Bronchial epithelial cell (primary cell): Measurements from ENCODE around the gene S100A12. TPM values are rescaled to one million over a fixed set of nuclear protein-coding genes. Genes with fewer than 3 reads are reported as not detected.

Experiments used
- DNase-seq: peaks from one replicate; pipeline ENCODE4 v3.0.0-alpha.2; 2010; ENCODE audit warnings: low read depth
- FAIRE-seq: peaks from 2 replicates; lab custom pipeline; 2011; peaks lifted over from hg19 to GRCh38; lab: Jason Lieb, UNC
- H3K27me3 ChIP-seq: 2 replicates; pipeline ENCODE4 v1.5.1; 2011; ENCODE audit warnings: low read length; ENCODE audit not compliant: control insufficient read depth, insufficient read depth
- H3K36me3 ChIP-seq: 2 replicates; pipeline ENCODE4 v1.5.1; 2011; ENCODE audit warnings: low read length; ENCODE audit not compliant: control insufficient read depth, insufficient read depth
- H3K4me3 ChIP-seq: 2 replicates; pipeline ENCODE4 v1.5.1; 2011; ENCODE audit warnings: mild to moderate bottlenecking, low read depth, low read length, control low read depth
- CTCF ChIP-seq: IDR thresholded peaks from 2 replicates; pipeline ENCODE4 v1.5.1; 2011; ENCODE audit warnings: mild to moderate bottlenecking, moderate library complexity, low read length, control low read depth, inconsistent platforms; ENCODE audit not compliant: insufficient read depth, severe bottlenecking
- total RNA-seq: library from RNA; depleted of rRNA; stranded (reverse); fragments of >200 nt; gene quantifications from 2 replicates; pipeline ENCODE4 v1.2.1, GENCODE V29; 2014

The S100A12 gene
- total RNA-seq, 1 donor from 2014 or later = not detected

DNA sequence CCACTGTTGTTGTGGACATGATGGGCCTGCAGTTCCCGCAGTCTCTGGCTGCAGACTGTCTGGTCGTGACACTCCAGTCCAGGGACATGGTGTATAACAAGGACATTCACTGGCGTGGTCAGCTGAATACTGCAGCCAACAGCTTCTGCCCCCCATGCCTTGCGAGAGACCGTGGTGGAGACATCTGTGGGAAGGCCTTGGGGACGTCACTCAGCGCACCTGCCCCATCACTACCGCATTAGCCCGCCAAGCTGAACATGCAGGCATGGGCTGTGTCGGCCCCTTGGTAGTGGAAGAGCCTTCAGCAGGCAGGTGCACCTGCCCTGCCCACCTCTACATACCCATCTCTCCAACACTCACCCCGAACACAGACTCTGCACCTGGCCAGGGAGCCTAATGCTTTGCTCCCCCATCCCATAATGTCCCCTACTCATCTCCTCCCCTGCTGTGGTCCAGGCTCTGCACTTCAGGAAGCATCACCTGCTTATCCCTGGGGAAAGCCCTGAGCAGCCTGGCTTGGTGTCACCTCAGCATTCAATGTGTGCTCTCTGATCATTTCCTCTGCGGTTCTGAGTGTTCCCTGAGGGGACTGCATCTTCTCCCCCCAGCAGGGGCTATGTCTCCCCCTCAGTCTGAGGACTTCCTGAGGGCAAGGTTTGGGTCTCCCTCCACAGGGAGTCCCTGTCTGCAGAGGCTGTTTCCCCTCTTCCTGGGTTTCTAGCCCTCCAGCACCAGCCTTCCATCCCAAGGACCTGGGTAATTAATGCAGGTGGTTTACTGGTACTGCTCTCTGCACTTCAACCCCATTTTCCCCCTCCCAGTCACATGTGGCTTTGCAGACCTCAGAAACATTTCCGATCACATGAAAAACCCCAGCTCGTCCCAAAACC is 30.0 kb downstream of the S100A12 start:
- no peak for TF ChIP-seq CTCF
- no peaks in the 10 kb centered on the region for H3K36me3 ChIP-seq
- H3K4me3 ChIP-seq = no peak overlapping the region
- DNase-seq = no peak
- H3K27me3 ChIP-seq = no peaks in the 10 kb centered on the region
- FAIRE-seq = no peak

DNA sequence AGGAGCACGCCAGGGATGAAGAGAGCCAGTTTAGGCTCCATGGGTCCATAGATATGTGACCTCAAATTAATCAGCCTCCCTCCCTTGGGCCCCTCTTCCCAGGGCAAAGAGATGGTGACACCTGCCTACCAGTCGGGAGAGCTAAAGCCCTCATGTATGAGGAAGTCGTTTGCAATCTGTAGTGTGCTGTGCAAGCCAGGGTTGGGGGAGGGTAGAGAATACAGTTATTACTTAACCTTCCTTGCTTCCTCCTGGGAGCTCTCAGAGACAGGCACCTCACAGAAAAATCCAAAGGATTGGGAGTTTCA is 30.7 kb downstream of the S100A12 start:
- no peak overlapping the region for H3K4me3 ChIP-seq
- DNase-seq (no peak), FAIRE-seq (no peak)
- no peak for TF ChIP-seq CTCF
- no peaks in the 10 kb centered on the region for H3K27me3 ChIP-seq
- H3K36me3 ChIP-seq = no peaks in the 10 kb centered on the region

- FAIRE-seq (no peak), DNase-seq (no peak)
- H3K36me3 ChIP-seq = no peaks in the 10 kb centered on the region
- H3K4me3 ChIP-seq = no peak overlapping the region
- H3K27me3 ChIP-seq = no peaks in the 10 kb centered on the region
- TF ChIP-seq CTCF = no peak
These were observed 31.4 kb downstream of the S100A12 start for GRCh38 chr1:153343811-153344717.

GRCh38 chr1:153343040-153343681 is 32.3 kb downstream of the S100A12 start:
- FAIRE-seq = no peak

DNA sequence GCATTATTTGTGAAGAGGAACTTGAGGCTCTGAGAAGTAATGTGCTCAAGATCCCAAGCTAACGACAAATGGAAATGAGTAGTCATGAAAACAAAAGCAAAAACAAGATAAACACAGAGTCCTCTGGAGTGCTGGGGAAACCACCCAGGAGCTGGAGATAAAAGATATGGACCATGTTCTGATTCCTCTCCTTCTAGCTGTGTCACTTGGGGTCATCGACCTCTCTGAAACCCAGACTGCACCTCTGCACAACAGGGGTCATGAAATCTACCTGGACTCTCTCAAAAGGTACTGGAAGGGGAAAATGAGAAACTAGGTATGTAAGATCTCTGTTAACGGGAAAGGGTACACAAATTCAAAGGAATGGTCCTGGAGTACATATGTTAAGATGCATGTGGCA is 33.2 kb downstream of the S100A12 start:
- Histone ChIP-seq H3K4me3 (no peak overlapping the region), H3K36me3 (no peaks in the 10 kb centered on the region), H3K27me3 (no peaks in the 10 kb centered on the region)
- DNase-seq (no peak), FAIRE-seq (no peak)
- no peak for TF ChIP-seq CTCF

More at GRCh38 chr1:153343040-153343681, 32.3 kb downstream of the S100A12 start:
- TF ChIP-seq CTCF = no peak
- H3K36me3 ChIP-seq = no peaks in the 10 kb centered on the region
- no peaks in the 10 kb centered on the region for H3K27me3 ChIP-seq
- DNase-seq = peak; percentile 69
- no peak overlapping the region for H3K4me3 ChIP-seq
